ENCODE results near the gene ATP6V1B1. TPM values are rescaled to one million over a fixed set of nuclear protein-coding genes. Genes with fewer than 3 reads are reported as not detected.
A peak's percentile ranks its signal among the peaks of the same experiment; 100 is the strongest.

The ATP6V1B1 gene
- total and polyA plus RNA-seq, 2 of the 13 experiments (the other 11 are each of a cell fraction or from before 2014, with no cell fraction given) = 0.58 to 1.6 TPM

GRCh38 chr2:71000780-71001591, 65.3 kb downstream of the ATP6V1B1 start (continued):
- TF ChIP-seq GTF2F1 (IDR thresholded peaks at IDR 0.05; ENCODE audit: low read length) = no peak
- TF ChIP-seq ESRRA (CRISPR knock-in tag; IDR thresholded peaks at IDR 0.05; ENCODE audit: low read depth) = no peak
- 0 out of 2 replicates have a peak, but pooled peaks have one; percentile 66 for TF ChIP-seq LRRFIP1 (CRISPR knock-in tag; conservative IDR thresholded peaks at IDR 0.05)
- peak; percentile 75 for TF ChIP-seq CBX1 (IDR thresholded peaks at IDR 0.05; ENCODE audit: low read depth)
- TF ChIP-seq ZNF432 (CRISPR knock-in tag; IDR thresholded peaks at IDR 0.05; ENCODE audit: borderline replicate concordance) = no peak
- peak; percentile 72; the same call in 1 of the 2 replicates for TF ChIP-seq ZNF614 (CRISPR knock-in tag; IDR thresholded peaks at IDR 0.05; ENCODE audit: borderline replicate concordance)
- 0 out of 2 replicates have a peak, but pooled peaks have one; percentile 27 for TF ChIP-seq ZNF160 (CRISPR knock-in tag; IDR thresholded peaks at IDR 0.05)
- TF ChIP-seq ZNF333 (CRISPR knock-in tag; IDR thresholded peaks at IDR 0.05; ENCODE audit: borderline replicate concordance) = 0 out of 2 replicates have a peak, but pooled peaks have one; percentile 73
- TF ChIP-seq ZNF775 (CRISPR knock-in tag; IDR thresholded peaks at IDR 0.05; ENCODE audit: borderline replicate concordance) = no peak
- no peak for TF ChIP-seq E2F5 (CRISPR knock-in tag; conservative IDR thresholded peaks at IDR 0.05)
- no peak for TF ChIP-seq ZFP41 (CRISPR knock-in tag; IDR thresholded peaks at IDR 0.05; ENCODE audit: borderline replicate concordance)
- no peak for TF ChIP-seq ZBTB26 (CRISPR knock-in tag; IDR thresholded peaks at IDR 0.05; ENCODE audit: borderline replicate concordance)
- no peak for TF ChIP-seq ZNF512B (CRISPR knock-in tag; IDR thresholded peaks at IDR 0.05; ENCODE audit: borderline replicate concordance)
- no peak for TF ChIP-seq EHMT2 (IDR thresholded peaks at IDR 0.05; ENCODE audit: borderline replicate concordance, low read depth, low read length)
- peak; percentile 52; the same call in 1 of the 2 replicates for TF ChIP-seq SIX4 (CRISPR knock-in tag; IDR thresholded peaks at IDR 0.05)
- TF ChIP-seq MTA1 (CRISPR knock-in tag; IDR thresholded peaks at IDR 0.05; ENCODE audit: borderline replicate concordance) = no peak; the same call in 1 of the 2 replicates
- no peak for TF ChIP-seq HNF4G (IDR thresholded peaks at IDR 0.05; ENCODE audit: borderline replicate concordance, low read depth, low read length)
- no peak for TF ChIP-seq HNF4G (CRISPR knock-in tag; IDR thresholded peaks at IDR 0.05; ENCODE audit: borderline replicate concordance, low read depth)
- no peak for TF ChIP-seq FUBP1 (CRISPR knock-in tag; IDR thresholded peaks at IDR 0.05; ENCODE audit: borderline replicate concordance)

All from HepG2 (cell line).